Breast epithelium (tissue), 3 donors: Measurements from ENCODE around the gene ABCB8.

Experiments
- POLR2A ChIP-seq: fragments of 450-650 bp; IDR thresholded peaks from one replicate; pipeline ENCODE4 v1.6.1; 2016; ENCODE audit warnings: antibody characterized with exemption, mild to moderate bottlenecking, moderate library complexity
- POLR2AphosphoS5 ChIP-seq, 3 donors: sonication (generic); formaldehyde crosslinking; IDR thresholded peaks; one replicate each; pipeline ENCODE4 v1.6.1; 2017; ENCODE audit warnings: antibody characterized with exemption in 3 of 3
- TF ChIP-seq, protein P1 (sequence below), 3 donors: fragments of 450-650 bp; IDR thresholded peaks; one replicate each; pipeline ENCODE4 v1.5.1; 2016 to 2017; ENCODE audit warnings: antibody characterized with exemption in 3 of 3, mild to moderate bottlenecking in 3 of 3, moderate library complexity in 3 of 3

GRCh38 chr7:151016942-151017341 lies 11.3 kb upstream of the ABCB8 start:
- TF ChIP-seq, protein P1, sequence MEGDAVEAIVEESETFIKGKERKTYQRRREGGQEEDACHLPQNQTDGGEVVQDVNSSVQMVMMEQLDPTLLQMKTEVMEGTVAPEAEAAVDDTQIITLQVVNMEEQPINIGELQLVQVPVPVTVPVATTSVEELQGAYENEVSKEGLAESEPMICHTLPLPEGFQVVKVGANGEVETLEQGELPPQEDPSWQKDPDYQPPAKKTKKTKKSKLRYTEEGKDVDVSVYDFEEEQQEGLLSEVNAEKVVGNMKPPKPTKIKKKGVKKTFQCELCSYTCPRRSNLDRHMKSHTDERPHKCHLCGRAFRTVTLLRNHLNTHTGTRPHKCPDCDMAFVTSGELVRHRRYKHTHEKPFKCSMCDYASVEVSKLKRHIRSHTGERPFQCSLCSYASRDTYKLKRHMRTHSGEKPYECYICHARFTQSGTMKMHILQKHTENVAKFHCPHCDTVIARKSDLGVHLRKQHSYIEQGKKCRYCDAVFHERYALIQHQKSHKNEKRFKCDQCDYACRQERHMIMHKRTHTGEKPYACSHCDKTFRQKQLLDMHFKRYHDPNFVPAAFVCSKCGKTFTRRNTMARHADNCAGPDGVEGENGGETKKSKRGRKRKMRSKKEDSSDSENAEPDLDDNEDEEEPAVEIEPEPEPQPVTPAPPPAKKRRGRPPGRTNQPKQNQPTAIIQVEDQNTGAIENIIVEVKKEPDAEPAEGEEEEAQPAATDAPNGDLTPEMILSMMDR (IDR thresholded peaks at IDR 0.05), result no peak
- TF ChIP-seq POLR2A, result no peak
- TF ChIP-seq POLR2AphosphoS5 (IDR thresholded peaks at IDR 0.05), result no peak
